ENCODE results near the gene PPP3R1.
A peak's percentile ranks its signal among the peaks of the same experiment; 100 is the strongest.

The PPP3R1 gene

GRCh38 chr2:68218343-68218901, 33.9 kb downstream of the PPP3R1 start:
- TF ChIP-seq CTCF (IDR thresholded peaks at IDR 0.05; ENCODE audit: extremely low read depth, missing control alignments), result no peak
- no peak for DNase-seq (ENCODE audit: low spot score)

- DNase-seq (ENCODE audit: low spot score), result no peak
Observed at GRCh38 chr2:68217729-68218128, 34.6 kb downstream of the PPP3R1 start.

GRCh38 chr2:68216454-68217310, 35.6 kb downstream of the PPP3R1 start:
- no peak for TF ChIP-seq CTCF (IDR thresholded peaks at IDR 0.05; ENCODE audit: extremely low read depth, missing control alignments)
- no peak for DNase-seq (ENCODE audit: low spot score)

More at GRCh38 chr2:68217729-68218128, 34.6 kb downstream of the PPP3R1 start:
- TF ChIP-seq CTCF (IDR thresholded peaks at IDR 0.05; ENCODE audit: extremely low read depth, missing control alignments), result no peak

GRCh38 chr2:68214381-68214780, 38.0 kb downstream of the PPP3R1 start:
- DNase-seq (ENCODE audit: low spot score), result no peak
- TF ChIP-seq CTCF (IDR thresholded peaks at IDR 0.05; ENCODE audit: extremely low read depth, missing control alignments), result no peak

- no peak for TF ChIP-seq CTCF (IDR thresholded peaks at IDR 0.05; ENCODE audit: extremely low read depth, missing control alignments)
- no peak for DNase-seq (ENCODE audit: low spot score)
Observed at GRCh38 chr2:68206793-68207192, 45.5 kb downstream of the PPP3R1 start.

- DNase-seq (ENCODE audit: low spot score), result peak; percentile 58
- TF ChIP-seq CTCF (IDR thresholded peaks at IDR 0.05; ENCODE audit: extremely low read depth, missing control alignments), result no peak
Observed at GRCh38 chr2:68203587-68203986, 48.7 kb downstream of the PPP3R1 start.

GRCh38 chr2:68200157-68200787, 52.1 kb downstream of the PPP3R1 start:
- DNase-seq (ENCODE audit: low spot score), result no peak
- TF ChIP-seq CTCF (IDR thresholded peaks at IDR 0.05; ENCODE audit: extremely low read depth, missing control alignments), result no peak

Measured in GM20000 (cell line).